ENCODE results near the gene ADAR.
"Not testable (repeated sequence)": the region's sequence is repeated elsewhere in the genome, so short reads cannot be mapped to it uniquely, and the experiment has no call there.

Gene ADAR

GRCh38 chr1:154607609-154608396 is at the start of gene ADAR:
Gene ADAR (minus strand): TSS chr1:154608186. CDS start chr1:154608006, 180 bp downstream.
- DNase-seq, result peak; percentile 72

DNA sequence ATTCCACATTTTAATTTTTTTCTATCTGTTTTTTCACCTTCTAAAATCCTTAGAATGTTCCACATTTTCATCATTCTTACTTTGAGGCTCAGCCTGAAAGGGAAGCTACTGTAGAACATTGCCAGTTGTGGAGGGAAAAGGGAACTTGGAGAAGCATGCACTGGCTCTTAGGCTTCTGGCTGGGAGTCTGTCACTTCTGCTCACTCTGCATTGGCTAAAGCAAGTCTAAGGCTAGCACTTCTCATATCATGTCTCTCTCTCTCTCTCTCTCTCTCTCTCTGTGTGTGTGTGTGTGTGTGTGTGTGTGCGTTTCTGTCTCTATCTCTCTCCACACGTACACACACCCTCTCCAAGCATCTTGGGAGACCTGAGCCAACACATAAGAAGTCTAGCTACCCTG is 49.6 kb upstream of the ADAR start:
- no peak for DNase-seq

DNA sequence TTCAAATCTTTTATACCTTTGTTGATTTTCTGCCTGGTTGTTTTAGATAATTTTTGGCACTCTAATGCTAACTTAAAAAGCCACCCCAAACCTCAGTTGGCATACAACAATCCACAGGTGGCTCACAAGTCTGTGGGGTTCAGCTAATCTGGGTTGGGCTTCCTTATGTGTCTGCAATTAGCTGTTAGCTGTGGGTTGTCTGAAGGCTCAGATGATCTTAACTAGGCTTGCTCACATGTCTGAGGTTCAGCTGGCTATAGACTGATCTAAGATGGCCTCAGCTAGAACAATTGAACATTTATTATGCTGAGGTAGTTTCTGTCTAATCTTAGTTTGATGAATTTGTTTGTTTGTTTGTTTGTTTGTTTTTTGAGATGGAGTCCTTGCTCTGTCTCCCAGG is 44.9 kb upstream of the ADAR start:
- DNase-seq, result no peak

DNA sequence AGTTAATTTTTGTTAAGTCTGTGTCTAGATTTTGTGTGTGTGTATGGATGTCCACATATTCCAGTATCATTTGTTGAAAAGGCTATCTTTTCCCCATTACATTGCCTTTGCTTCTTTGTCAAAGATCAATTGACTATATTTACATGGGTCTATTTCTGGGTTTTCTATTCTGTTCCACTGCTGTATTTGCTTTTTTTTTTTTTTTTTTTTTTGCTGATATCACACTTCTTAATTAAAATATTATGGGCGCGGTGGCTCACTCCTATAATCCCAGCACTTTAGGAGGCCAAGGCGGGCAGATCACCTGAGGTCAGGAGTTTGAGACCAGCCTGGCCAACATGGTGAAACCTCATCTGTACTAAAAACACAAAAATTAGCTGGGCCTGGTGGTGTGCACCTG is 36.7 kb upstream of the ADAR start:
- DNase-seq, result not testable (repeated sequence)

GRCh38 chr1:154641534-154641933 is 33.5 kb upstream of the ADAR start:
- DNase-seq, result no peak

- DNase-seq, result no peak
These were observed 31.9 kb upstream of the ADAR start for GRCh38 chr1:154639876-154640275.

DNA sequence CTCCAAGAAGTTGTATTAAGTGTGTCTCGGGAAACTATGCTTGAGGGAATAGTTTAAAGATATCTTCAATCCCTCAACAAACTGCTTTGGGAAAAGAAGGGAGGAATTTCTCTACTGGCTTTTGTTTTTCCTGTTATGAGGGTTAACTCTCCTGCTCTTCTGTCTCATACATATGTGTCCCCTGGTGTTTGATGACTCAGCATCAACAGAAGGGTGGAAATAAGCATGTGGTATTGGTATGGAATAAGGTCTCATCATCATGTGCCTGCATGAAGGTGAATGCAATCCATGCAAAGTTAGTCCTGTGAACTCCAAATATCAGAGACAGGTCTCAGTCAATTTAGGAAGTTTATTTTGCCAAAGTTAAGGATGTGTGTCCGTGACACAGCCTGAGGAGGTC is 27.2 kb upstream of the ADAR start:
- DNase-seq, result no peak

GRCh38 chr1:154629675-154630073 is 21.7 kb upstream of the ADAR start:
- DNase-seq, result no peak

DNA sequence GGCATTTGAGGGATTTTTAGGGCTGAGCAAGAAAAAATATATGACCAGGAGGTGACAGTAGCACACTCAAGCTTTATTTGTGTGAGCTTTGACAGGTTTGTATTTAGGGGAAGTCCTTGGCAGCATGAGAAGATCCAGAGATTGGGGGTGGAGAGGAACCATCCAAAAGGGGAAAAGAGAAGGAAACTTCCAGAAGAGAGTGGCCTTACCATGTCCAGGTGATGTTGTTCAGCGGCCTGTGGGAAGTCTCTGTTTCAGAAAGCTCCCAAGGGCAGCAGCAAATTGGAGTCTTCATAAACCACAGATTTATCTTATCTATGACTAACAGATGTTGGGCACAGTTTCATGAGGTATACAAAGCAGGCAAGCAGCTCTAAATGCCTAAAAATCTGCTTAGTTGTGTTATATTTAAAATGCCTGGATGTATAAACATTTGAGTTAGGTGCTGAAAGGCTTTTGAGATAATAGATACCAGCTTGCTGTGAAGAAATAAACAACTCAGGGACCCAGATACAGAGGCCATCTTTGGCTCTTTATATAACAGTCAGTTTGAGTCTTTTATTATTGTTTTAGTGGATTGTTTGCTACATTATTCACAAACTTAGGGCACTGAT is 21.2 kb upstream of the ADAR start:
- no peak for DNase-seq

DNA sequence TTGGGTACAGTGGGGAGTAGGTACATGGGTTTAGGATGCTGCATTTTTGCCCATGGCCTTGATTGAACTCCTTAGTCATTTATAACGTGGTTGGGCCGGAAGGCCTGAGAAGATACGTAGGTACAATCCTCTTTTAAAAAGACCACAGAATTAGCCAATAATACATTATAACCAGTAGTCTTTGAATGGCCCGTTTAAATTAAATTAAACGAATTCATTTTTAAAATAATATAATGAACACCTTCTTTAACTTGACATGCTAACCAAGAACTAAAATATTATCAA is 20.1 kb upstream of the ADAR start:
- DNase-seq, result no peak

DNA sequence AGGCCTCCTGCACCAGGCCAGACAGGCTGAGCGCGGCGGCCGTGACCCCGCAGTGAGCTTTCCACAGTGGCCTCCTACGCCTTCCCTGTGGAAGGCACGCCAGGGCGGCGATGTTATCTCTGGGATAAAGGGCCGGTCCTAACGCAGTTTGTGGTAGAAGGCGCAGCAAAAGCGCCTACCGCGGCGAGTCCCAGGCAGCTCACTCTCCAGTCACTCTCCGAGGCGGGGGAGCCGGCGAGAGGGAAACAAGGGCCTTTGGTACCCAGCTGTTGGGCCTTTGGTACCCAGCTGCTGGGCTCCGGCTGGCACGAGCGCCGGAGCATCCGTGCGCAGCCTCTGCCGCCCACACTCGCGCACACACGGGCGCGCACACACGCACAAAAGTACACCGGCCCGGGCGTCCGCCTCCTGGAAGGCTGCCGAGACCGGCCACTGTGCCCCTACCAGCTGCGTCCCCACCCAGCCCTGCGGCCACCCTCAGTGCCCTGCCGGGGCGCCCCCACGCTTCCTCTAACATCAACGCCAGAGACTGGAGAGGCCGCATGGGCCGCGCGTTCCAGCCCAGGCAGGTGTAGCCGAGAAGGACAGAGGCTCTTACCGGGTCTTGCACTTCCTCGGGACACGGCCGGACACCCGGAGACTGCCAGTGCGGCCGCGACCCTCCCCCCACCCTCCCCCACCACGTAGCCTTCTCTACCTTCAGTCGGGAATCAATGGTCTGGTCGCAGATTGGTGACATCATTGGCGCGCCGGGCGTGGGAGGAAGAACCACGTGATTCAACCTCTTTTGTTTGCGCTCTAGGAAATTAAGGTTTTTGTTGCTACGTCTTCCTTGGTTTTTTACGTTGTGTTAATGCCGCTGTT is 19.5 kb upstream of the ADAR start:
- DNase-seq, result peak; percentile 32

DNA sequence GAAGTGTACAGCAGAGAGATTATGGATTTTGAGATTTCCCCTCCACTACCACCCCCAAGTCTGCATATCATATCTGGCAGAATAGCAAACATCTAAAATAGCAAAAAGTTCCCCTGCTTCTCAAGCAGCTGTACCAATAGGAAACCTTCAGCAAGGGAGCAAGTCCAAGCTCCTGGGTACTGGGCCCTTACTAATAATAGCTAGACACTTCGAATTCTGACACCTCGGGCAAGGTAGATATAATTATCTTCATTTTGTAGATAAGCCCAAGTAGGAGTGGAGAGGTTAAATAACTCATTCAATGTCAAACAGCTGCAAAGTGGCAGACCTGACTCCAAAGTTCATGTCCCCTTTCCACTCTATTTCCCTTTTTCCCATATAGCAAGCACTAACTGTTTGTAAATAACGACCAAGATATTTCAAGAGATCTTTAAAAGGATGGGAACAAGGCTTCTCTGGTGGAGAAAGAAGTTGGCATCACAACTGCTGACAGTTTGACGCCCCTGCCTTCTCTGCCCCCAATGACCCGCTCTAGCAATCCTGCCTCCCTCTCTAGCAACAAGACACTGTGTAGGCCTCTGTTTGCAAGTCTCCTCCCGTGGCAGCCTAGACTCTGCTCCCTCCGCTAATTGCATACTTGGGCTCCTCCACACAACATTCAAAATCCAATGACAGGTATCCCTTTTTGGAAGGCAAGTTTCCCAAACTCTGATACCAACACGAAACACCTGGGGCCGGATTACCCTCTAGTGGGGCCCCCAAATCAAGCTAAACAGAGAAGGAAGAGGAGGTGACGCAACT is 18.7 kb upstream of the ADAR start:
- DNase-seq, result no peak

DNA sequence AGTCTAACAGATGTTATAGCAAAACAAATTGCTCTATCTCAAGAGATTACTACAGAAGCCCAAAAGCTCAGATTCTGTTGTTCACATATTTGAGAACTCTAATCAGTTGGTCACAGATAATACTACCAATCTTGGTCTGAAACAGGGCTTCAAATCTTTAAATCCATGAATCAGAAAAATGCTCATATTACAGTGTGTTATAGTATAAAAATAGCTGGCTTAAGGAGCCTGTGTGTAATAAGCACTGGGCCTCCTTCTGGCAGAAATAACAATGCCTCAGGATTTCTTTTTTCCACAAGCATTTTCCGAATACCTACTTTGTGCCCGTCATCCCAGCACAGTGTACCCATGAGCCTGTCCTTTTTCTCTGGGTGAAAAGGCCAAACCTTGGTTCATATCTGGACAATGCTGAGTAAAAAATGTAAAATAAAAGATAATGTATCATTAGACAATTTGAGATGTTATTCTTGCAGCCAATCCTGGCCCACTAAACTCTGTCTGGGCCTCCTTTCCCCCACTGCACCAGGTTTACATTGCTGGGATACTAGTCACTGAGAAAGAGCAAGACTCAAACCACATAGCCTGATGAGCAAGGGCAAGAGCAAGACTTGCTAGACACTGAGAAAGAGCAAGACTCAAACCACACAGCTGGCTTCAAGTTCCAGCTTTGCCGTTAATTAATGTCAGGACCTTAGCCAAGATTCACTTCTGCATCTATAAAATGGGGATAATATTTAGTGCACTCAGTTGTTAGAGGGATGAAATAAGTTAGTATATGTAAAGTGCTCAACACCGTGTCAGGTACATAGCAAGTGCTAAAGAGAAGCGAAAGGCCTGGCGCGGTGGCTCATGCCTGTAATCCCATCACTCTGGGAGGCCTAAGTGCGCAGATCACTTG is 17.0 kb upstream of the ADAR start:
- DNase-seq, result no peak

DNA sequence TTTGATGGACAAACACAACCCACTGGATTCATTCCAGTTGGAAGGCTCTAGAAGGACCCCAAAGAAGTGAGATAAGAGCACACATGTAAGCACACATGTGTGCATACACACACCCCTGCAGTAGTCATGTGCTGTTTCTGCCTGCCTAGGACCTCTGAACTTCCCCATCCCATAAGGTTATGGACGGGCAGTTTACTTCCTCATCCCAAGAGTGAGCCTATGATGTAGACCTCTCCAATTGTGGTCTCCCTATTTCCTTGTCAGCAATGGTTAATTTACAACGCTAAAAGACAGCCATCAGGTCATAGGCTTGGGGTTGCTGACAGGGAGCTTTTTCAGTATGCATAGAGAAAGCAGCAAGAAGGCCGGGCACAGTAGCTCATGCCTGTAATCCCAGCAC is 15.4 kb upstream of the ADAR start:
- no peak for DNase-seq

DNA sequence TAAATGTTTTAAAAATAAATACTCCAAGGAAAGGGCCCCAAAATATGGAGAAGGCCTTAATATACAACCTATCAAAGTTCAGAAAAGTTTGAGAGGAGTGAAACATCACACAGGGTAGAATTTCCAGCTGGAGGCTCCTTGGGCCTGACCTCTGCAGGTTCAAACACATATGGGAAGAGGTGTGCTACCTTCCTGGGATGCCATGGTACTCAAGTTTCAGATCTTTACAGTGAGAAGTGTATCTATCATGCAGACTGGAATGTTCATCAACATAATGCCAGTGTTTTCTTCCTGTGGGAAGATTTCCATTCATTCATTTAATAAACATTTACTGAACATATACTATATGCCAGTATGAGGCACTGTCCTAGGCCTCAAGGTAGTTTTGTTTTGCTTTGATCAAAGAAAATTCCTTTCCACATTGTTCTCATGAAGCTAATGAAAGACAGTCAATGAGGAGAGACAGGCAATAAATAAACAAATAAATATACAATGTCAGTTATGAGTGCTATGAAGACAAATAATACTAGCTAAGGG is 14.6 kb upstream of the ADAR start:
- no peak for DNase-seq

GRCh38 chr1:154621875-154622274 is 13.9 kb upstream of the ADAR start:
- DNase-seq, result no peak

- no peak for DNase-seq
These were observed 12.8 kb upstream of the ADAR start for GRCh38 chr1:154620751-154621150.

GRCh38 chr1:154619181-154619948 is 11.4 kb upstream of the ADAR start:
- no peak for DNase-seq

DNA sequence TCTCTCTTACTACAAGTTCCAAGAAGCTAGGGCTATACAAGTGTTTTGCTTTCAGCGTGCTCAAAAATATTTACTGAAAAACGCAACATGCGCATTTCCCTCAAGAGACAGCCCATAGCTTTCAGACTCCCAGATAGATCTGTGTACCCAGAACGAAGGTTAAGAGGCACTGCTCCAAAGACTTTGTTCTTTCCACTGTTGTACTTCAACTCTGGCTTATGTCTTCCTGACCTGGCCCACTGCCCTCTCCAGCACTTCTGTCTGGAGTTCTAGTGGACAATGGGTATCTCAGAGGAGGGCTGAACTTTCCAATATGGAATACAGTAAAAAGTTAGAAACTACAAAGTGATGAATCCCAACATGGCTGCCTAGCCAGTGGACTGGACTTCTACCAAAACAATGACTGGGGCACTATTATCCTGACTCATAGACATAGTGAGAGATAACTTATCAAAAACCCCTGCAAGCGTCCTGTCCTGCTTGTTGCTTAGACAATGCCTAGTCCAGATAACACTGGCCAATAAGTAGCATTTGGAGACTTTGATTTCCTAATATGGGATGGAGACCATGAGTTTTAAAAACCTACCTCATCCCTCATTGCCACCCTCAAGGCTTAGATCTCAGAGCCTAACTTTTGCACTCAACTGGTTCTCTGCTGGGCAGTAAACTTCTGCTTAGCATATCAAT is 8.8 kb upstream of the ADAR start:
- no peak for DNase-seq

DNA sequence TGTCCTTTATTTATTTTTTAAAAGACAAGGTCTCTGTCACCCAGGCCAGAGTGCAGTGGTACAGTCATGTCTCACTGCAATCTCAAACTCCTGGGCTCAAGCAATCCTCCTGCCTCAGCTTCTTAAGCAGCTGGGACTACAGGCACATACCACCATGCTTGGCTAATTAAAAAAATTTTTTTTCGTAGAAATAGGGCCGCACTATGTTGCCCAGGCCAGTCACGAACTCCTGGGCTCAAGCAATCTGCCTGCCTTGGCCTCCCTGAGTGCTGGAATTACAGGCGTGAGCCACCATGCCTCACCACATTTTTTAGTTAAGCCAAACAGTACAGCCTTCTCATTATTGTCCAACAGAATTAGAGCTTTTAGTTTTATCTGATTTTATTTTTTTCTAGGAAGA is 7.4 kb upstream of the ADAR start:
- DNase-seq, result no peak

Measured in GOT3 (cell line).